Effector memory CD8-positive, alpha-beta T cell (primary cell): ENCODE measurements around the gene FBXO3.
A peak's percentile ranks its signal among the peaks of the same experiment; 100 is the strongest.

ENCODE experiments used
- ATAC-seq: fragments of 150-1000 bp; cut with Tn5 transposase; replicated peaks from 2 replicates; pipeline ENCODE4 v1.10.0; 2021; ENCODE audit warnings: mild to moderate bottlenecking, moderate library complexity
- DNase-seq, 3 experiments: peaks; one replicate each; pipeline ENCODE4 v3.0.0; 2021
- H3K27ac Mint-ChIP-seq, 2 donors: one replicate each; pipeline ENCODE4 v1.8.0; 2022; ENCODE audit warnings: mild to moderate bottlenecking in 2 of 2, mixed read lengths in 2 of 2, moderate library complexity in 2 of 2
- H3K27me3 Mint-ChIP-seq, 2 donors: one replicate each; pipeline ENCODE4 v1.8.0; 2022; ENCODE audit warnings: mixed read lengths in 2 of 2
- H3K36me3 Mint-ChIP-seq: one replicate; pipeline ENCODE4 v1.8.0; 2022; ENCODE audit warnings: mild to moderate bottlenecking, moderate library complexity, mixed read lengths; ENCODE audit not compliant: insufficient read depth
- H3K4me1 Mint-ChIP-seq, 2 donors: one replicate each; pipeline ENCODE4 v1.8.0; 2022; ENCODE audit warnings: low read depth in 2 of 2, mixed read lengths in 2 of 2
- H3K4me3 Mint-ChIP-seq, 2 donors: one replicate each; pipeline ENCODE4 v1.8.0; 2022; ENCODE audit warnings: mild to moderate bottlenecking in 2 of 2, mixed read lengths in 2 of 2, moderate library complexity in 2 of 2
- H3K9me3 Mint-ChIP-seq, 2 donors: one replicate each; pipeline ENCODE4 v1.8.0; 2022; ENCODE audit warnings: mixed read lengths in 2 of 2

The FBXO3 gene

GRCh38 chr11:33761471-33761870 is 12.8 kb downstream of the FBXO3 start:
- H3K4me1 Mint-ChIP-seq = peaks cover 14 to 53% of the 10 kb centered on the region in 2 donors
- no peaks in the 10 kb centered on the region for H3K9me3 Mint-ChIP-seq
- H3K27me3 Mint-ChIP-seq = no peaks in the 10 kb centered on the region
- DNase-seq = no peak
- peak overlapping the region in 1 of 2 donors; percentile 75 for H3K27ac Mint-ChIP-seq
- H3K4me3 Mint-ChIP-seq = peak overlapping the region in 1 of 2 donors; percentile 25
- ATAC-seq = no peak
- peaks cover 70% of the 10 kb centered on the region for H3K36me3 Mint-ChIP-seq

DNA sequence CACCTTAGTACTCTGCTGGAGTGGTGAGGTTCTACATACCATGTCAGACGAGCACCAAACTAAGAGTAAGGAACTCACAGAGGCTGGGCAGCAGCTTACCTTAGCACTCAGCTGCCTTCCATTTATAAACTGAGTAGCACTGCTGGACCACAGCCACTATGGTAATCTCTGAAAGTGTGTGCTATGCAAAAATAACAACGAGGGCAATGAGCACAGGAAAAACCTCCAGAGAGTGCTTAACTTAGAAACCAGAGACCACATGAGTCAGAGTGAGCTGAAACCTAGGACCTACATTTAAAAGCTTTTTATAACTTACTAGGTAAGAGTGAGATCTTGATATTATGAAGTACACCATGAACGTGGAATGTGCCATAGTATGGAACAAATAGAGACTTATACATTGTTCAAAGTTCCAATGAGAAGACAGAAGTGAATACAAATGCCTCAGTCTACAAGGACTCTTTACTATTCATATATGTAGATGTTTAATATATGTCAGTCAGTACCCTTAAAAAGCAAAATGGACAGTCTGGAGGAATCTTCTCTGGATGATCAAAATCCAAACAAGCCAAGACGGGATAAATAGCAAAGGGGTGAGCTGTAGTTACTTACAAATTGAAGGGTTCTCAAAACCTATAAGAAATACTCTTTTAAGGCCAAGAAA is 20.9 kb downstream of the FBXO3 start:
- Mint-ChIP-seq H3K4me1 (no peaks in the 10 kb centered on the region), H3K36me3 (peaks cover 83% of the 10 kb centered on the region), H3K27me3 (no peaks in the 10 kb centered on the region), H3K4me3 (no peak overlapping the region), H3K9me3 (no peaks in the 10 kb centered on the region), H3K27ac (peak overlapping the region in 1 of 2 donors; percentile 55)
- ATAC-seq (no peak), DNase-seq (no peak)

GRCh38 chr11:33751878-33752277 is 22.4 kb downstream of the FBXO3 start:
- no peak for ATAC-seq
- no peaks in the 10 kb centered on the region for H3K4me1 Mint-ChIP-seq
- peaks cover 84% of the 10 kb centered on the region for H3K36me3 Mint-ChIP-seq
- H3K27me3 Mint-ChIP-seq = no peaks in the 10 kb centered on the region
- no peaks in the 10 kb centered on the region for H3K9me3 Mint-ChIP-seq
- H3K4me3 Mint-ChIP-seq = no peak overlapping the region
- H3K27ac Mint-ChIP-seq = no peak overlapping the region
- no peak for DNase-seq

DNA sequence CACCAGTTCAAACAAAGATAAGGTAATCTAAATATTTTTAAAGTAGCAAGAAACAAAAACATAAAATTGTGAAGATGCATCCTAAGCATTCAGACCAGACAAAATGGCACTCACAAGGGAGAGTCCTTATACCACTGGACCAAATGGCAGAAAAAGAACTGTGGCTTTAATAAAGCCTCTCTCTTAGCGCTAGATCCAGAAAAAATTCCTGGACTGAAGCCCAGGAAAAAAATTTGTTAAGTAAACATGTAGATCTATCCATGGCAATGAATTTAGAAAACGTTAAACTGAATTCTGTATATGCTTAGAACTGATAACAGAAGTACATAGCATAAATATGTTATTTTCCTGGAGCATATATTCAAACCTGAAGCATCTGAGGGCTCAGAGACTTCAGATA is 26.3 kb downstream of the FBXO3 start:
- no peak for DNase-seq
- H3K4me3 Mint-ChIP-seq = no peak overlapping the region
- peaks cover 0 to 5% of the 10 kb centered on the region in 2 donors for H3K4me1 Mint-ChIP-seq
- peaks cover 75% of the 10 kb centered on the region for H3K36me3 Mint-ChIP-seq
- no peak for ATAC-seq
- no peaks in the 10 kb centered on the region for H3K9me3 Mint-ChIP-seq
- H3K27me3 Mint-ChIP-seq = no peaks in the 10 kb centered on the region
- H3K27ac Mint-ChIP-seq = peak overlapping the region in 1 of 2 donors; percentile 32

- Mint-ChIP-seq H3K4me3 (no peak overlapping the region), H3K27me3 (no peaks in the 10 kb centered on the region), H3K4me1 (peaks cover 0 to 5% of the 10 kb centered on the region in 2 donors), H3K36me3 (peaks cover 47% of the 10 kb centered on the region), H3K27ac (no peak overlapping the region), H3K9me3 (no peaks in the 10 kb centered on the region)
- no peak for ATAC-seq
- no peak for DNase-seq
These were observed 31.0 kb downstream of the FBXO3 start for GRCh38 chr11:33743291-33743690.

DNA sequence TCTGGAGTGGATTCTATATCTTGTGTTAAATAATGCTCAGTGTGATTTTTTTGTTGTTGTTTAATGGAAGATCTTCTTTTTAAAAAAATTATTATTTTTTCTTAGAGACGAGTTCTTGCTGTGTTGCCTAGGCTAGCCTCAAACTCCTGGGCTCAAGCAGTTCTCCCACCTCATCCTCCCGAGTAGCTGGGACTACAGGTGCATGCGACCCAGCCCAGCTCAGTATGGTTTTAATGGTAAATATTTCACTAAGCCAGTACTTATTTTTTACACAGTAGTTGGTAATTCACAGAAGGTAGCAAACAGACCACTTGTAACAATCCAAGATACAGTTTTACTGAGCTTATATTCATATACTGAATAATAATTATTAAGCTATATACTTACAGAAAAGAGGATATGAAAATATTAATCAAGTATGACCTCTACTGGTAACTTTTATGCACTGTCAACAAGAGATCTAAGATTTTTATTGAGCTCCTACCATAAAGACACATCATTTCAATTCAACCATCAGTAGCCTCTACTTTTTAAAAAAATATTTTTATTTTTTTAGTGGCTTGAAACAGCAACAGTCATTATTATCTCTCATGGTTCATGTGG is 32.0 kb downstream of the FBXO3 start:
- Mint-ChIP-seq H3K27me3 (no peaks in the 10 kb centered on the region), H3K27ac (peak overlapping the region in 1 of 2 donors; percentile 41), H3K9me3 (no peaks in the 10 kb centered on the region), H3K4me3 (no peak overlapping the region), H3K36me3 (peaks cover 42% of the 10 kb centered on the region), H3K4me1 (peaks cover 0 to 5% of the 10 kb centered on the region in 2 donors)
- ATAC-seq (peak; percentile 66), DNase-seq (no peak)

DNA sequence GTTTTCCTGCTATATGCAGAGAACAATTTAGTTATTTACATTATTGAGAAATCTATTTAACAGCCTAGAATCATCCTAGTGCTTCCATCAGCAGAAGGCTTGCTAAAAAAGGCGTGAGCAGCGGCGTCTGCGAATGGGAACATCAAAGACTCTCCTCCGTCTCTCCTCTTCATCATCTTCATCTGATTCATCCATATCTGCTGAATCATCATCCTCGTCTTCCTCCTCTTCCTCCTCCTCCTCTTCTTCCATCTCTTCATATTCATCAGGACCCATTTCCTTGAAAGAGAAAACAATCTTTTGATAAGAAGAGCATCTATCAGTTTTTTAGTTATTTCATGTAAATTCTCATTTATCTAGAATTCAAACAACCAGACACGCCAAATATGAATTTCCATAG is 32.5 kb downstream of the FBXO3 start:
- H3K4me3 Mint-ChIP-seq = no peak overlapping the region
- H3K9me3 Mint-ChIP-seq = no peaks in the 10 kb centered on the region
- H3K36me3 Mint-ChIP-seq = peaks cover 37% of the 10 kb centered on the region
- H3K4me1 Mint-ChIP-seq = peaks cover 0 to 5% of the 10 kb centered on the region in 2 donors
- H3K27ac Mint-ChIP-seq = peak overlapping the region in 1 of 2 donors; percentile 41
- no peaks in the 10 kb centered on the region for H3K27me3 Mint-ChIP-seq
- ATAC-seq (no peak), DNase-seq (no peak)

DNA sequence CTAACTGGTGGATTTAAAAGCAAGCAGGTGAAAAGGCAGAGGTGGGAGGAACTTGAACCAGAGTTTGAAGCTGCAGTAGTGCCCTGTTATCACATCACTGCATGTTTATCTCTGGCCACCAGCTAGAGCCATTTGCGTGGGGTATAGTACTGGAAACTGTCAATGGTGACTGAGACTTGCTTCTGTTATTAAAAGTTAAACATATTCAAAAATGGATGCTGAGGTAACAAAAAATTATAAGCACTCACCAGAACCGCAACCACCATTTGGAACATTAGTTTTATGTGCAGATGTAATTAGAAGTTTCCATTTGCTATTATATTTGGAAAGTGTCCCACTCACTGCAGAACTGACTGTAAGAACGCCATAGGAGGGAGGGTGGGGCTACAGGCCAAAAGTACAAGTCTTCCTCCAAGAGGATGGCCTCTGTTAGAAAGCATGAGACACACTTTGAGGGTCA is 36.9 kb downstream of the FBXO3 start:
- peaks cover 15% of the 10 kb centered on the region for H3K36me3 Mint-ChIP-seq
- DNase-seq (no peak), ATAC-seq (no peak)
- H3K4me3 Mint-ChIP-seq = peak overlapping the region in 1 of 2 donors; percentile 87
- peaks cover 13 to 17% of the 10 kb centered on the region in 2 donors for H3K4me1 Mint-ChIP-seq
- no peaks in the 10 kb centered on the region for H3K27me3 Mint-ChIP-seq
- peak overlapping the region in 1 of 2 donors; percentile 83 for H3K27ac Mint-ChIP-seq
- H3K9me3 Mint-ChIP-seq = no peaks in the 10 kb centered on the region

DNA sequence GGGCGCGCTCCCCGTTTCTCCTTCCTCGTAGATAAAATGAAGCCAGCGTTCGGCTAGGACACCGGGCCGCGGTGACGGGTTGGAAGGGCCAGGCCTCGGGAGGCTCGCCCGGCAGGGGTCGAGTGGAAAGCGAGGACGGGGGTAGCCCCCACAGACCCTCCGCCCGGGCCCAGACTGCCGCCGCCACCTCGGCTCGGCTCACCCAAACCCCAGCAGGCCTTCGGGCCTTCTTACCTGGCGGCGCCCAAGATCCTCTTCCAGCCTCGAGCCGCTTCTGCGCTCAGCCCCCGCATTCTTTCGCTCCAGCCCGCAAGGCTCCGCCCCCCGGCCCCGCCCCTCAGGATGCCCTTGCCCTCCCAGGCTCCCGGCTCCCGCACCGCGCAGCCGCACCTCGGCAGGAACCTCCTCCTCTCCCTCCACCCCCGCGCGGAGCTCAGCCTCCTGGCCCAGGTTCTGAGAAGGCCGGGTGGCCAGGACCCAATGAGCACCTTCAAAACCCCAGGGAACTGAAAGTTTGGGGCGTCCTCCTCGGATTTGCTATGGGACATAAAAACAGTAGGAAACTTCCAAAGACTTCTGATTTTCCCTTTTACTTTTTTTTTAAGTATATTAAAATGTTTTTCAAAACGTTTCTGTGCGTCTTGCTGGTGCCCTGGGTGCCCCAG is 38.0 kb downstream of the FBXO3 start, which contains the start of gene CD59:
Gene CD59, minus strand, starts transcription at position 276 of the 665 bp plus-strand sequence. CDS start 13,978 bp downstream, outside the sequence.
- DNase-seq (peak; percentile 72 to 78 (median 77)), ATAC-seq (peak; percentile 72)
- Mint-ChIP-seq H3K36me3 (peaks cover 11% of the 10 kb centered on the region), H3K9me3 (no peaks in the 10 kb centered on the region), H3K27me3 (no peaks in the 10 kb centered on the region), H3K27ac (peak within 1 kb of the TSS; percentile 82 to 83), H3K4me1 (peaks cover 16 to 22% of the 10 kb centered on the region in 2 donors), H3K4me3 (peak within 1 kb of the TSS; percentile 87 to 88)

DNA sequence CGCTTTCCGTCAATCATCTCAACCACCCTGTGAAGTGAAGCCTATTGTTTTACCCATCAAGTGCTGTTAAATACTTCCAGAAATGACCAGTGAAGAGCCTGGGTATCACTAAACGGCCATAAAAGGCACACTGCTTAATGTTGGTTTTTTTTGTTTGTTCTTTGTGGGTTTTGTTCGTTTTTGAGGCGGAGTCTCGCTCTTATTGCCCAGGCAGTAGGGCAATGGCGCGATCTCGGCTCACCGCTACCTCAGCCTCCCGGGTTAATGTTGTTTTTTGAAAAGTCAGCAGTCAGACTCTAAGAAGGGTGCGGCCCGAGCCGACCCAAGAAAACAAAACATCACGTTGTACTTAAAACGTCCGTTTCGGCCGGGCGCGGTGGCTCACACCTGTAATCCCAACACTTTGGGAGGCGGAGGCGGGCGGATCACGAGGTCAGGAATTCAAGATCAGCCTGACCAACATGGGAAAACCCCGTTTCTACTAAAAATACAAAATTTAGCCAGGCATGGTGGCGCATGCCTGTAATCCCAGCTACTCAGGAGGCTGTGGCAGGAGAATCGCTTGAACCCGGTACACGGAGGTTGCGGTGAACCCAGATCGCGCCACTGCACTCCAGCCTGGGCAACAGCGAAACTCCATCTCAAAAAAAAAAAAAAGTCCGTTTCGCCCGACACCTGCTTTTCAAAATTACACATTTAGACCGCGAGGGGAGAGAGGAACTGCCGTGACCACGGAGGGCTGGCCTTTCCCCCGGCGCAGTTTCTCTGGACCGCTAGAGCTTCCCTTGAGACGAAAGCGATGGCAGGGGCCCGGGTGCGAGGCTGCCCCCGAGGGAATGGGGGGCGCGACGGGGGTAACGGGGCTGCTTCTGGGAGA is 38.8 kb downstream of the FBXO3 start:
- Mint-ChIP-seq H3K27me3 (no peaks in the 10 kb centered on the region), H3K9me3 (no peaks in the 10 kb centered on the region), H3K4me1 (peaks cover 16 to 22% of the 10 kb centered on the region in 2 donors), H3K4me3 (peak overlapping the region; percentile 87 to 88), H3K27ac (peak overlapping the region; percentile 82 to 83), H3K36me3 (peaks cover 11% of the 10 kb centered on the region)
- DNase-seq (peak; percentile 39 to 47 (median 41)), ATAC-seq (peak; percentile 70)

GRCh38 chr11:33734441-33735270 is 39.7 kb downstream of the FBXO3 start:
- Mint-ChIP-seq H3K9me3 (no peaks in the 10 kb centered on the region), H3K27ac (peak overlapping the region; percentile 82 to 83), H3K4me1 (peaks cover 16 to 22% of the 10 kb centered on the region in 2 donors), H3K27me3 (no peaks in the 10 kb centered on the region), H3K4me3 (peak overlapping the region; percentile 87 to 88), H3K36me3 (peaks cover 11% of the 10 kb centered on the region)
- DNase-seq (no peak), ATAC-seq (no peak)

GRCh38 chr11:33733980-33734379 is 40.3 kb downstream of the FBXO3 start:
- no peak overlapping the region for H3K4me3 Mint-ChIP-seq
- DNase-seq = no peak
- ATAC-seq = no peak
- H3K36me3 Mint-ChIP-seq = peaks cover 13% of the 10 kb centered on the region
- H3K27me3 Mint-ChIP-seq = no peaks in the 10 kb centered on the region
- H3K27ac Mint-ChIP-seq = no peak overlapping the region
- no peaks in the 10 kb centered on the region for H3K9me3 Mint-ChIP-seq
- H3K4me1 Mint-ChIP-seq = peaks cover 16 to 22% of the 10 kb centered on the region in 2 donors
